ENCODE data around the gene MCIDAS.

The MCIDAS gene

DNA sequence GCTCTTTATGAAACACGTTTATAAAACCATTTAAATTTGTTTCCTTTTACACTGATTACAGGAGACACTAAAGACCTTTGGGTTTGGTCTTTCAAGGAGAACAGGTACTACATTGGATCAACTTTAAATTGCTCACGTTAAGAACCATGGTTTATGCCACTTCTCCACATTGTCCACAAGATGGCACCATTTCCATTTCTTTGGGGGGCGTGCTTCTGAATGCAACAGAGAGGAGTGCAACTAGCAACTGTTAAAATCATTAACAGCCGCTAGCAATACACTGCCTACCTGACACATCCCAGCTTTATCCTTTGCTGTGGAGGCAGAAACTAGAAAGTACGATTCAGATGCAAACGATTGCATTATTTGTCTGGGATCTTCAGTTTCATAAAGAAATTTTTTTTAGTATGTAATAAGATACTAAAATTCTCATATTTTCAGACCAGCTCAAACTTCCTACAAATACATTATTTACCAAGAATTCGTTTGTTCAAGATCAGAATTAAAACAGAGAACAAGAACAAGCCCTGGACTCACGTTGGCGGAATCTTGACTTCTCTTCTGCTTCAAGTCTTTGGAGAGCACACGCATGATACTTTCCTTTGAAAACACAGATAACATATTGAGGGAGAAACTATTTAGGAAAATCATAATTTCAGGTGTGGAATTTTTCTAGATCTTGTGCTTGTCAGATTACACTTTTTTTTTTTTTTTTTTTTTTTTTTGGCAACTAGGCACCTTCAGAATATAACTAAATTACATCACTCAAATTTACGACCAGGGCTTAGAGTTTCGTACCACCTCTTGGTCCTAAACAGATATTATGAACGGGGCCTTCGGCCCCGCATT is 54.8 kb downstream of the MCIDAS start:
- Histone ChIP-seq H3K4me3 (peak overlapping the region; percentile 21 to 48 (median 37)), H3K27ac (no peak overlapping the region)

DNA sequence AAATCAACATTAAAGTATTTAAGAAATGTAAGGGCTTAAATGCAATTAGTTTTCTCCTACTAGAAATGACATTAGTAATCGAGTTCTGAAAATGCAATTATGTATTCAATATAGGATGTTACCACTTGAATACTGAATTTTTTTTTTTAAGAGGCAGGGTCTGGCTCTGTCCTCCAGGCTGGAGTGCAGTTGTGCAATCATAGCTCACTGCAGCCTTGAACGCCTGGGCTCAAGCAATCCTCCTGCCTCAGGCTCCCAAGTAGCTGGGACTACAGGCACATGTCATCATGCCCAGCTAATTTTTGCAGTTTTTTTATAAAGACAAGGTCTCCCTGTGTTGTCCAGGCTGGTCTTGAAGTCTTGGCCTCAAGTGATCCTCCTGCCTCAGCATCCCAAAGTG is 55.6 kb downstream of the MCIDAS start:
- Histone ChIP-seq H3K27ac (no peak overlapping the region), H3K4me3 (no peak overlapping the region)
